ENCODE results near the gene BCAS4. TPM values are rescaled to one million over a fixed set of nuclear protein-coding genes. Genes with fewer than 3 reads are reported as not detected.

BCAS4 gene
- total and polyA plus RNA-seq, 8 donors: 2.9 to 8.2 (median 6.8) TPM

- Histone ChIP-seq H3K4me1 (peaks cover 3 to 5% of the 10 kb centered on the region in 2 donors), H3K27me3 (no peaks in the 10 kb centered on the region), H3K9me3 (no peaks in the 10 kb centered on the region), H3K4me3 (no peak overlapping the region), H3K36me3 (no peaks in the 10 kb centered on the region), H3K27ac (no peak overlapping the region)
- TF ChIP-seq, protein P1, sequence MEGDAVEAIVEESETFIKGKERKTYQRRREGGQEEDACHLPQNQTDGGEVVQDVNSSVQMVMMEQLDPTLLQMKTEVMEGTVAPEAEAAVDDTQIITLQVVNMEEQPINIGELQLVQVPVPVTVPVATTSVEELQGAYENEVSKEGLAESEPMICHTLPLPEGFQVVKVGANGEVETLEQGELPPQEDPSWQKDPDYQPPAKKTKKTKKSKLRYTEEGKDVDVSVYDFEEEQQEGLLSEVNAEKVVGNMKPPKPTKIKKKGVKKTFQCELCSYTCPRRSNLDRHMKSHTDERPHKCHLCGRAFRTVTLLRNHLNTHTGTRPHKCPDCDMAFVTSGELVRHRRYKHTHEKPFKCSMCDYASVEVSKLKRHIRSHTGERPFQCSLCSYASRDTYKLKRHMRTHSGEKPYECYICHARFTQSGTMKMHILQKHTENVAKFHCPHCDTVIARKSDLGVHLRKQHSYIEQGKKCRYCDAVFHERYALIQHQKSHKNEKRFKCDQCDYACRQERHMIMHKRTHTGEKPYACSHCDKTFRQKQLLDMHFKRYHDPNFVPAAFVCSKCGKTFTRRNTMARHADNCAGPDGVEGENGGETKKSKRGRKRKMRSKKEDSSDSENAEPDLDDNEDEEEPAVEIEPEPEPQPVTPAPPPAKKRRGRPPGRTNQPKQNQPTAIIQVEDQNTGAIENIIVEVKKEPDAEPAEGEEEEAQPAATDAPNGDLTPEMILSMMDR (IDR thresholded peaks at IDR 0.05): no peak
- intact Hi-C loops (cut with DNase I): no loop called here
- DNase-seq (peak in 1 of 4 donors; percentile 28), ATAC-seq (no peak)
Measured at GRCh38 chr20:50843331-50844276, 48.7 kb downstream of the BCAS4 start.

DNA sequence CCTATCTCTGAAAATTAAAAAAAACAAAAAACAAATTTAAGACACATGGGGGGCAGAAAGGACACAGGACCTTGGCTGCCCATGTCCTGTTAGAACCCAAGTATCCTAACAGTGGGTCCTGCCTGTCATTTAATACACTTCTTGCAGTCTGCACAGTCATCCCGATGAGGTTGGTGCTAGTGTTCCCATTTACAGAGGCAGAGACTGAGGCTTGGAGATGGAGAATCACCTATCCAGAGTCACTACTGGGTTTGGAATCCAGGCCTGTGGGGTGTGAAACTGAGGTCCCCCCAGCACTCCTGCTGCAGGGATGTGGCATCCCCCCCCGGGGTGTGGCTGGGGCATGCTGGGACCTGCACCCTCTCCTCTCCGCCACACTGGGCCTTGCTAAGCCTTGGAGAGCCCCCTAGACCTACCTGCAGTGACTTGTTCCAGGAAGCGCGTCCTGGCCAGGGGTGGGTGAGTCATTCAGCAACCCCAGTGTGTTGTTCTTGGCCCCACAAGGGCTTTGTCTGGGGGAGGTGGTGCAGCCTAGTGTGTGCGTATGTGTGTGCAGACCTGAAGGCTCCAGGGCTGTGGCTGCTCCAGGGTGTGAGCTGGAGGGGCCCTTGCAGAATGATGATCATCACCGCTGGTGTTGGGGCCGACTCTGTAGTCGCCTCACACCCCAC is 49.7 kb downstream of the BCAS4 start:
- Histone ChIP-seq H3K9me3 (no peaks in the 10 kb centered on the region), H3K27me3 (no peaks in the 10 kb centered on the region), H3K4me3 (no peak overlapping the region), H3K27ac (no peak overlapping the region), H3K4me1 (peaks cover 9 to 11% of the 10 kb centered on the region in 2 donors), H3K36me3 (no peaks in the 10 kb centered on the region)
- DNase-seq: peak in 1 of 4 donors; percentile 41
- intact Hi-C loops (cut with DNase I): no loop called here
- TF ChIP-seq, protein P1 (IDR thresholded peaks at IDR 0.05): no peak
- ATAC-seq: no peak

GRCh38 chr20:50845566-50846215 is 50.8 kb downstream of the BCAS4 start:
- DNase-seq (peak in 1 of 4 donors; percentile 68), ATAC-seq (no peak)
- TF ChIP-seq, protein P1 (IDR thresholded peaks at IDR 0.05): no peak
- intact Hi-C loops (cut with DNase I): no loop called here
- Histone ChIP-seq H3K27me3 (no peaks in the 10 kb centered on the region), H3K4me3 (no peak overlapping the region), H3K4me1 (peaks cover 9 to 11% of the 10 kb centered on the region in 2 donors), H3K36me3 (no peaks in the 10 kb centered on the region), H3K27ac (no peak overlapping the region), H3K9me3 (no peaks in the 10 kb centered on the region)

DNA sequence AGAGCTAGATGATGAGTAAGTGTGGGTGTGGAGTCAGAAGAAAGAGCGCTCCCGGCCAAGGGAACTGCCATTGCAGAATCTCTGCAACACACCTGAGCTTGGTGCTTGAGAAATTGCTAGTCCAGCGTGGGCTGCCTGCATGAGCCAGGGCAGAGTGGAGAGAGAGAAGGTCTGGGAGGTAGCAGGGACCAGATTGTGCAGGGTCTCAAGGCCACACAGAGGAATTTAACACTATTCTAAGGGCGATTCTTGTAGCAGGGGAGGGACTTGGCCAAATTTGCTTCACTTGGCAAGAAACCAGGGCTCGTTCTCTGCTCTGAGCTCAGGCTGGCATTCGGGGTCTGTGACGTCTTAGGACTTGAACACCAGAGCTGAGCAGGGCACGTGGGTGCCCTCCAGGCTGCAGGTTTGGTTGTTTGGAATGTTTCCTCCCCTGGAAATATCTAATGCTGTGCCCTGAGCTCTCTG is 53.5 kb downstream of the BCAS4 start:
- Histone ChIP-seq H3K4me1 (peaks cover 9 to 11% of the 10 kb centered on the region in 2 donors), H3K36me3 (no peaks in the 10 kb centered on the region), H3K27ac (no peak overlapping the region), H3K4me3 (no peak overlapping the region), H3K9me3 (no peaks in the 10 kb centered on the region), H3K27me3 (peaks cover 0 to 10% of the 10 kb centered on the region in 2 donors)
- intact Hi-C loops (cut with DNase I): no loop called here
- TF ChIP-seq, protein P1 (IDR thresholded peaks at IDR 0.05): no peak
- peak in 1 of 4 donors; percentile 61 for DNase-seq
- peak; percentile 77 for ATAC-seq
